Activated T-helper 1 cell treated with anti-CD3 and anti-CD28 coated beads, Interleukin-12 subunit alpha, Interleukin-12 subunit beta, Interleukin-2, Interleukin-4 antibody, amounts not matched to agents 30 ng/mL and 10 ng/mL and 1 ng/mL, durations not matched to agents 14 hours and 24 hours and 36 hours (primary cell): ENCODE measurements around the gene ANKS1B. TPM values are rescaled to one million over a fixed set of nuclear protein-coding genes. Genes with fewer than 3 reads are reported as not detected.

Experiments used
- DNase-seq: peaks from one replicate; pipeline ENCODE4 v3.0.0; 2021; ENCODE audit warnings: low spot score
- H3K27ac Mint-ChIP-seq: one replicate; pipeline ENCODE4 v1.8.0; 2021; ENCODE audit warnings: mild to moderate bottlenecking, mixed read lengths
- H3K27me3 Mint-ChIP-seq: one replicate; pipeline ENCODE4 v1.8.0; 2022; ENCODE audit warnings: mild to moderate bottlenecking, moderate library complexity, mixed read lengths; ENCODE audit not compliant: insufficient read depth
- H3K36me3 Mint-ChIP-seq: one replicate; pipeline ENCODE4 v1.8.0; 2021; ENCODE audit warnings: low read depth, mixed read lengths
- H3K4me1 Mint-ChIP-seq: one replicate; pipeline ENCODE4 v1.8.0; 2021; ENCODE audit warnings: low read depth, mixed read lengths
- H3K4me3 Mint-ChIP-seq: one replicate; pipeline ENCODE4 v1.8.0; 2021; ENCODE audit warnings: mild to moderate bottlenecking, moderate library complexity, mixed read lengths
- H3K9me3 Mint-ChIP-seq: one replicate; pipeline ENCODE4 v1.8.0; 2021; ENCODE audit warnings: mixed read lengths
- intact Hi-C: fragments of 100-400 bp; cut with micrococcal nuclease; formaldehyde crosslinking; loops from one replicate; pipeline ENCODE4 v1.15.1; 2024
- total RNA-seq: library from RNA; stranded (reverse); gene quantifications from 2 replicates; pipeline ENCODE4 v1.2.3, GENCODE V29; 2022

Gene ANKS1B
- total RNA-seq, 1 donor from 2014 or later = 2.8 TPM

DNA sequence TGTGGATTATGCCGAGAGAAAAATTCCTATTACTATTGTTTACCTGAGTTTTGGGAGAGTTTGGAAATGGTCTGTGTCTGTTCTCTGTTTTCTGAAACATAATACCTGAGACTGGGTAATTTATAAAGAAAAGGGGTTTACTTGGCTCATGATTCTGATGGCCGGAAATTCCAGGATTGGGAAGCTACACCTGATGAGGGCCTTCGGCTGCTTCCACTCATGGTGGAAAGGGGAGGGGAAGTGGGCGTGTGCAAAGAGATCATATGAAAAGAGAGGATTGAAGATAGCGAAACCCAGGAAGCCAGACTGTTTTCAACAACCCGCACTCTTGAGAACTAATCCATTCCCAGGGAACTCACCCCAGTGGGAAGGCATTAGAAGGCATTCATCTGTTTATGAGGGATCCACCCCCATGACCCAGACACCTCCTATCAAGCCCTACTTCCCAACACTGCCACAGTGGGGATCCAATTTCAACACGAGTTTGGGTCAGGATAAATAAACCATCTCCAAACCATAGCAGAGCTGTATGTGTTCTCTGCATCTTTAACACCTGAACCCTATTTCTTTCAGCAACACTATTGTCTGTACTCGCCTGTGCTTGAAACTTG, 1288.6 kb downstream of the ANKS1B start:
- H3K4me3 Mint-ChIP-seq = no peak overlapping the region
- intact Hi-C loops = no loop called here
- H3K27ac Mint-ChIP-seq = no peak overlapping the region
- peaks cover 32% of the 10 kb centered on the region for H3K36me3 Mint-ChIP-seq
- DNase-seq = no peak
- H3K9me3 Mint-ChIP-seq = no peaks in the 10 kb centered on the region
- no peaks in the 10 kb centered on the region for H3K27me3 Mint-ChIP-seq
- peaks cover 27% of the 10 kb centered on the region for H3K4me1 Mint-ChIP-seq

DNA sequence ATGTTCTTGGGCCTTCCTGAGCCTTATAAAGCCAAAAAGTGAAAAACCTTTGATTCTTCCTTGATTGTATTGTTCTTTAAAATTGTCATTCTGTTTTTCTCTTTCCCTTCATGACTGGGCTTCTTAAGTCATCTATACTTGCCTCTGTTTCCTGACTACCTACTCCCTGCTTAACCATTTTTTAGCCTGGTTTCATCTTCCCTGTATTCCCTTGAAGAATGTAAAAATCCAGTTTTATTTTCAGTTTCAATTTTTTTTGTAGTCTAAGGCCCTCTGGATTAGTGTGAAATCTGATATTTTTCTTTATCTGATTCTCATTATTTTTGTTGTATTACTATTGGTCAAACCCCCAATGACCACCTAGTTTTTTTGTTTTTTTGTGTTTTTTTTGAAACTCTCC, 1293.4 kb downstream of the ANKS1B start:
- H3K4me1 Mint-ChIP-seq = peaks cover 16% of the 10 kb centered on the region
- no peak for DNase-seq
- H3K27ac Mint-ChIP-seq = no peak overlapping the region
- no peaks in the 10 kb centered on the region for H3K9me3 Mint-ChIP-seq
- H3K4me3 Mint-ChIP-seq = no peak overlapping the region
- H3K27me3 Mint-ChIP-seq = no peaks in the 10 kb centered on the region
- intact Hi-C loops = no loop called here
- H3K36me3 Mint-ChIP-seq = peaks cover 39% of the 10 kb centered on the region

DNA sequence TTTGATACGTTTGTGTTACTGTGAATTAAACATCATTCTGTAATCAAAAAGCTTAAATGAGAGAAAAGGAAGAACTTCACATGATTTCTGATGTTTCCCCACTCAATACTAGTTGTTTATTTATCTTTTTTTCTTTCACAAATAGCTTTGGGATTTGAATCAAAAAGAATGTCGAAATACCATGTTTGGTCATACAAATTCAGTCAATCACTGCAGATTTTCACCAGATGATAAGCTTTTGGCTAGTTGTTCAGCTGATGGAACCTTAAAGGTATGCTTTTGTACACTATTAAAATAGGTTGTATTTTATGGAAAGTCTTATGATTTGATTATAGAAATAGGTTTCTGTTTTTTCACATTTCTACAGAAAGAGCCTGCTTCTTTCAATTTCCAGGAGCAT, 1298.1 kb downstream of the ANKS1B start:
- H3K36me3 Mint-ChIP-seq = peaks cover 52% of the 10 kb centered on the region
- H3K27ac Mint-ChIP-seq = no peak overlapping the region
- intact Hi-C loops = no loop called here
- peaks cover 6% of the 10 kb centered on the region for H3K4me1 Mint-ChIP-seq
- no peaks in the 10 kb centered on the region for H3K9me3 Mint-ChIP-seq
- no peak for DNase-seq
- no peak overlapping the region for H3K4me3 Mint-ChIP-seq
- no peaks in the 10 kb centered on the region for H3K27me3 Mint-ChIP-seq

Other genes starting within 250 kb of the ANKS1B start
- 72.6 and 74.6 TPM in 2 replicates for gene BLTP3B, start 157.9 kb upstream of the ANKS1B start, total RNA-seq
- 29.8 and 35.4 TPM in 2 replicates for gene ACTR6, start 215.9 kb upstream of the ANKS1B start, total RNA-seq